ENCODE measurements around the gene ZDHHC17.

- TF ChIP-seq CTCF (conservative IDR thresholded peaks at IDR 0.05; ENCODE audit: low read length) (no peak), EZH2phosphoT487 (IDR thresholded peaks at IDR 0.05; ENCODE audit: borderline replicate concordance) (no peak)
Measured at GRCh38 chr12:76762601-76762980, 1.3 kb upstream of the ZDHHC17 start.
